ENCODE data around the gene MIEF1. TPM values are rescaled to one million over a fixed set of nuclear protein-coding genes. Genes with fewer than 3 reads are reported as not detected.

The MIEF1 gene
- polyA plus RNA-seq, 1 of the 3 experiments (the other 2 are of a cell fraction) = 7.5 TPM

GRCh38 chr22:39457556-39458443, 44.3 kb upstream of the MIEF1 start:
- POLR2A ChIA-PET = interaction anchor here (0.7 kb wide), 1 partner anchor 138 kb away, joined by 3 read pairs; the partner anchor contains the start of gene RPL3
- Histone ChIP-seq H3K9me2 (no peaks in the 10 kb centered on the region), H3K4me3 (ENCODE audit: low read depth in 2 of 2, low read length in 1 of 2) (peak overlapping the region in 1 of 2 experiments; percentile 41; a peak in 2 of 4 replicates), H3K36me3 (replicated peaks in 1 of 2; ENCODE audit: control insufficient read depth in 1 of 2, insufficient read depth in 2 of 2, low read length in 1 of 2) (no peaks in the 10 kb centered on the region), H3K79me2 (ENCODE audit: insufficient read depth) (no peaks in the 10 kb centered on the region), H4K20me1 (ENCODE audit: insufficient read depth) (no peaks in the 10 kb centered on the region), H3K4me1 (ENCODE audit: control insufficient read depth in 1 of 2, insufficient read depth in 2 of 2, low read depth in 1 of 2, low read length in 1 of 2) (peaks cover 0 to 11% of the 10 kb centered on the region in 2 experiments; a peak in 1 of 4 replicates), H3K4me2 (no peak overlapping the region), H3K27me3 (ENCODE audit: insufficient read depth) (no peaks in the 10 kb centered on the region; the same call in 1 of the 2 replicates), H3K27ac (ENCODE audit: low read depth in 2 of 2, low read length in 1 of 2) (no peak overlapping the region; a peak in 1 of 4 replicates), H2AFZ (ENCODE audit: low read depth) (no peak overlapping the region), H3K9me3 (no peaks in the 10 kb centered on the region), H3K9ac (no peak overlapping the region), H3F3A (replicated peaks; ENCODE audit: insufficient read depth) (no peaks in the 10 kb centered on the region)
- CTCF ChIA-PET = interaction anchor here (1.0 kb wide), 1 partner anchor 57 kb away, joined by 4 read pairs; no protein-coding TSS in a partner anchor
- peak; percentile 78 for DNase-seq
- TF ChIP-seq FOSL2 (IDR thresholded peaks at IDR 0.05; ENCODE audit: borderline replicate concordance, low read depth) (no peak), ELF1 (IDR thresholded peaks at IDR 0.05) (no peak)
- no CpG with 5 or more reads among the region's 83 CpGs for WGBS (ENCODE audit: low lambda C conversion rate)

GRCh38 chr22:39458444-39459083, 43.5 kb upstream of the MIEF1 start:
- 73% methylated on average over 9 of the region's 10 CpGs for WGBS (ENCODE audit: low lambda C conversion rate)
- Histone ChIP-seq H2AFZ (ENCODE audit: low read depth) (no peak overlapping the region), H3K4me3 (ENCODE audit: low read depth in 2 of 2, low read length in 1 of 2) (peak overlapping the region in 1 of 2 experiments; percentile 41; a peak in 2 of 4 replicates)
- TF ChIP-seq RXRA (IDR thresholded peaks at IDR 0.05; ENCODE audit: borderline replicate concordance, low read depth) (no peak), SIN3A (IDR thresholded peaks at IDR 0.05; ENCODE audit: borderline replicate concordance, low read depth, low read length) (no peak), EP300 (IDR thresholded peaks at IDR 0.05; ENCODE audit: borderline replicate concordance in 1 of 2, low read depth in 1 of 2, low read length in 1 of 2) (no peak), RAD21 (IDR thresholded peaks at IDR 0.05; ENCODE audit: low read length) (no peak), CTCF (IDR thresholded peaks at IDR 0.05) (no peak), GABPA (IDR thresholded peaks at IDR 0.05; ENCODE audit: low read depth) (no peak), MXI1 (IDR thresholded peaks at IDR 0.05; ENCODE audit: low read depth, low read length) (no peak), FOXM1 (IDR thresholded peaks at IDR 0.05; ENCODE audit: low read depth) (no peak), POLR2AphosphoS5 (IDR thresholded peaks at IDR 0.05; ENCODE audit: low read depth, low read length) (no peak), TCF12 (IDR thresholded peaks at IDR 0.05) (no peak), GATA2 (CRISPR knock-in tag; IDR thresholded peaks at IDR 0.05) (no peak), CHD2 (IDR thresholded peaks at IDR 0.05; ENCODE audit: low read length, partially characterized antibody) (no peak), SMC3 (IDR thresholded peaks at IDR 0.05; ENCODE audit: low read depth, low read length) (no peak), RCOR1 (IDR thresholded peaks at IDR 0.05; ENCODE audit: low read length) (no peak), FOXJ3 (CRISPR knock-in tag; IDR thresholded peaks at IDR 0.05) (no peak), MAX (IDR thresholded peaks at IDR 0.05; ENCODE audit: low read depth) (no peak)
- TF ChIP-seq, protein P1, sequence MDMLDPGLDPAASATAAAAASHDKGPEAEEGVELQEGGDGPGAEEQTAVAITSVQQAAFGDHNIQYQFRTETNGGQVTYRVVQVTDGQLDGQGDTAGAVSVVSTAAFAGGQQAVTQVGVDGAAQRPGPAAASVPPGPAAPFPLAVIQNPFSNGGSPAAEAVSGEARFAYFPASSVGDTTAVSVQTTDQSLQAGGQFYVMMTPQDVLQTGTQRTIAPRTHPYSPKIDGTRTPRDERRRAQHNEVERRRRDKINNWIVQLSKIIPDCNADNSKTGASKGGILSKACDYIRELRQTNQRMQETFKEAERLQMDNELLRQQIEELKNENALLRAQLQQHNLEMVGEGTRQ (IDR thresholded peaks at IDR 0.05; ENCODE audit: borderline replicate concordance, low read depth, low read length) = no peak
- TF ChIP-seq, protein P2, sequence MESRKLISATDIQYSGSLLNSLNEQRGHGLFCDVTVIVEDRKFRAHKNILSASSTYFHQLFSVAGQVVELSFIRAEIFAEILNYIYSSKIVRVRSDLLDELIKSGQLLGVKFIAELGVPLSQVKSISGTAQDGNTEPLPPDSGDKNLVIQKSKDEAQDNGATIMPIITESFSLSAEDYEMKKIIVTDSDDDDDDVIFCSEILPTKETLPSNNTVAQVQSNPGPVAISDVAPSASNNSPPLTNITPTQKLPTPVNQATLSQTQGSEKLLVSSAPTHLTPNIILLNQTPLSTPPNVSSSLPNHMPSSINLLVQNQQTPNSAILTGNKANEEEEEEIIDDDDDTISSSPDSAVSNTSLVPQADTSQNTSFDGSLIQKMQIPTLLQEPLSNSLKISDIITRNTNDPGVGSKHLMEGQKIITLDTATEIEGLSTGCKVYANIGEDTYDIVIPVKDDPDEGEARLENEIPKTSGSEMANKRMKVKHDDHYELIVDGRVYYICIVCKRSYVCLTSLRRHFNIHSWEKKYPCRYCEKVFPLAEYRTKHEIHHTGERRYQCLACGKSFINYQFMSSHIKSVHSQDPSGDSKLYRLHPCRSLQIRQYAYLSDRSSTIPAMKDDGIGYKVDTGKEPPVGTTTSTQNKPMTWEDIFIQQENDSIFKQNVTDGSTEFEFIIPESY (IDR thresholded peaks at IDR 0.05; ENCODE audit: borderline replicate concordance, low read depth) = no peak

More at GRCh38 chr22:39458444-39459083, 43.5 kb upstream of the MIEF1 start:
- Histone ChIP-seq H3F3A (replicated peaks; ENCODE audit: insufficient read depth) (no peaks in the 10 kb centered on the region), H3K9me3 (no peaks in the 10 kb centered on the region), H3K4me2 (no peak overlapping the region), H3K36me3 (replicated peaks in 1 of 2; ENCODE audit: control insufficient read depth in 1 of 2, insufficient read depth in 2 of 2, low read length in 1 of 2) (no peaks in the 10 kb centered on the region), H3K9ac (no peak overlapping the region), H3K4me1 (ENCODE audit: control insufficient read depth in 1 of 2, insufficient read depth in 2 of 2, low read depth in 1 of 2, low read length in 1 of 2) (peaks cover 0 to 18% of the 10 kb centered on the region in 2 experiments; a peak in 1 of 4 replicates), H4K20me1 (ENCODE audit: insufficient read depth) (no peaks in the 10 kb centered on the region), H3K79me2 (ENCODE audit: insufficient read depth) (no peaks in the 10 kb centered on the region), H3K9me2 (no peaks in the 10 kb centered on the region), H3K27me3 (ENCODE audit: insufficient read depth) (no peaks in the 10 kb centered on the region; the same call in 1 of the 2 replicates), H3K27ac (ENCODE audit: low read depth in 2 of 2, low read length in 1 of 2) (no peak overlapping the region; a peak in 1 of 4 replicates)
- CTCF ChIA-PET = interaction anchor here (1.0 kb wide), 1 partner anchor 56 kb away, joined by 4 read pairs; no protein-coding TSS in a partner anchor
- POLR2A ChIA-PET = no interaction called here
- DNase-seq = no peak
